ENCODE measurements around the gene HOXC12.

The HOXC12 gene

GRCh38 chr12:53990311-53991076, 35.8 kb downstream of the HOXC12 start (continued):
- TF ChIP-seq ZIC2 (tag by site-specific recombination; IDR thresholded peaks at IDR 0.05) (no peak), ZNF692 (tag by site-specific recombination; IDR thresholded peaks at IDR 0.05) (no peak), EGR2 (tag by site-specific recombination; IDR thresholded peaks at IDR 0.05; ENCODE audit: low read depth) (no peak), ZNF792 (tag by site-specific recombination; IDR thresholded peaks at IDR 0.05) (no peak), ZNF548 (tag by site-specific recombination; IDR thresholded peaks at IDR 0.05) (no peak), ZNF148 (tag by site-specific recombination; IDR thresholded peaks at IDR 0.05; ENCODE audit: borderline replicate concordance) (no peak), ZSCAN4 (tag by site-specific recombination; IDR thresholded peaks at IDR 0.05) (no peak), ZBTB7A (tag by site-specific recombination; IDR thresholded peaks at IDR 0.05; ENCODE audit: low read depth) (no peak), ZNF843 (tag by site-specific recombination; IDR thresholded peaks at IDR 0.05) (peak; percentile 53; the same call in 1 of the 2 replicates), ZNF560 (tag by site-specific recombination; IDR thresholded peaks at IDR 0.05; ENCODE audit: borderline replicate concordance) (no peak), ZNF624 (tag by site-specific recombination; IDR thresholded peaks at IDR 0.05) (no peak), ZNF660 (tag by site-specific recombination; IDR thresholded peaks at IDR 0.05) (no peak), ZNF155 (tag by site-specific recombination; IDR thresholded peaks at IDR 0.05) (no peak), ZNF423 (tag by site-specific recombination; IDR thresholded peaks at IDR 0.05) (no peak), ZNF138 (tag by site-specific recombination; IDR thresholded peaks at IDR 0.05; ENCODE audit: borderline replicate concordance) (no peak)
- TF ChIP-seq, protein P1, sequence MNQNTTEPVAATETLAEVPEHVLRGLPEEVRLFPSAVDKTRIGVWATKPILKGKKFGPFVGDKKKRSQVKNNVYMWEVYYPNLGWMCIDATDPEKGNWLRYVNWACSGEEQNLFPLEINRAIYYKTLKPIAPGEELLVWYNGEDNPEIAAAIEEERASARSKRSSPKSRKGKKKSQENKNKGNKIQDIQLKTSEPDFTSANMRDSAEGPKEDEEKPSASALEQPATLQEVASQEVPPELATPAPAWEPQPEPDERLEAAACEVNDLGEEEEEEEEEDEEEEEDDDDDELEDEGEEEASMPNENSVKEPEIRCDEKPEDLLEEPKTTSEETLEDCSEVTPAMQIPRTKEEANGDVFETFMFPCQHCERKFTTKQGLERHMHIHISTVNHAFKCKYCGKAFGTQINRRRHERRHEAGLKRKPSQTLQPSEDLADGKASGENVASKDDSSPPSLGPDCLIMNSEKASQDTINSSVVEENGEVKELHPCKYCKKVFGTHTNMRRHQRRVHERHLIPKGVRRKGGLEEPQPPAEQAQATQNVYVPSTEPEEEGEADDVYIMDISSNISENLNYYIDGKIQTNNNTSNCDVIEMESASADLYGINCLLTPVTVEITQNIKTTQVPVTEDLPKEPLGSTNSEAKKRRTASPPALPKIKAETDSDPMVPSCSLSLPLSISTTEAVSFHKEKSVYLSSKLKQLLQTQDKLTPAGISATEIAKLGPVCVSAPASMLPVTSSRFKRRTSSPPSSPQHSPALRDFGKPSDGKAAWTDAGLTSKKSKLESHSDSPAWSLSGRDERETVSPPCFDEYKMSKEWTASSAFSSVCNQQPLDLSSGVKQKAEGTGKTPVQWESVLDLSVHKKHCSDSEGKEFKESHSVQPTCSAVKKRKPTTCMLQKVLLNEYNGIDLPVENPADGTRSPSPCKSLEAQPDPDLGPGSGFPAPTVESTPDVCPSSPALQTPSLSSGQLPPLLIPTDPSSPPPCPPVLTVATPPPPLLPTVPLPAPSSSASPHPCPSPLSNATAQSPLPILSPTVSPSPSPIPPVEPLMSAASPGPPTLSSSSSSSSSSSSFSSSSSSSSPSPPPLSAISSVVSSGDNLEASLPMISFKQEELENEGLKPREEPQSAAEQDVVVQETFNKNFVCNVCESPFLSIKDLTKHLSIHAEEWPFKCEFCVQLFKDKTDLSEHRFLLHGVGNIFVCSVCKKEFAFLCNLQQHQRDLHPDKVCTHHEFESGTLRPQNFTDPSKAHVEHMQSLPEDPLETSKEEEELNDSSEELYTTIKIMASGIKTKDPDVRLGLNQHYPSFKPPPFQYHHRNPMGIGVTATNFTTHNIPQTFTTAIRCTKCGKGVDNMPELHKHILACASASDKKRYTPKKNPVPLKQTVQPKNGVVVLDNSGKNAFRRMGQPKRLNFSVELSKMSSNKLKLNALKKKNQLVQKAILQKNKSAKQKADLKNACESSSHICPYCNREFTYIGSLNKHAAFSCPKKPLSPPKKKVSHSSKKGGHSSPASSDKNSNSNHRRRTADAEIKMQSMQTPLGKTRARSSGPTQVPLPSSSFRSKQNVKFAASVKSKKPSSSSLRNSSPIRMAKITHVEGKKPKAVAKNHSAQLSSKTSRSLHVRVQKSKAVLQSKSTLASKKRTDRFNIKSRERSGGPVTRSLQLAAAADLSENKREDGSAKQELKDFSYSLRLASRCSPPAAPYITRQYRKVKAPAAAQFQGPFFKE (tag by site-specific recombination; IDR thresholded peaks at IDR 0.05; ENCODE audit: borderline replicate concordance), result no peak
- TF ChIP-seq, protein P2, sequence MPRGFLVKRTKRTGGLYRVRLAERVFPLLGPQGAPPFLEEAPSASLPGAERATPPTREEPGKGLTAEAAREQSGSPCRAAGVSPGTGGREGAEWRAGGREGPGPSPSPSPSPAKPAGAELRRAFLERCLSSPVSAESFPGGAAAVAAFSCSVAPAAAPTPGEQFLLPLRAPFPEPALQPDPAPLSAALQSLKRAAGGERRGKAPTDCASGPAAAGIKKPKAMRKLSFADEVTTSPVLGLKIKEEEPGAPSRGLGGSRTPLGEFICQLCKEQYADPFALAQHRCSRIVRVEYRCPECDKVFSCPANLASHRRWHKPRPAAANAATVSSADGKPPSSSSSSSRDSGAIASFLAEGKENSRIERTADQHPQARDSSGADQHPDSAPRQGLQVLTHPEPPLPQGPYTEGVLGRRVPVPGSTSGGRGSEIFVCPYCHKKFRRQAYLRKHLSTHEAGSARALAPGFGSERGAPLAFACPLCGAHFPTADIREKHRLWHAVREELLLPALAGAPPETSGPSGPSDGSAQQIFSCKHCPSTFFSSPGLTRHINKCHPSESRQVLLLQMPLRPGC (tag by site-specific recombination; IDR thresholded peaks at IDR 0.05), result no peak
- TF ChIP-seq, protein P3, sequence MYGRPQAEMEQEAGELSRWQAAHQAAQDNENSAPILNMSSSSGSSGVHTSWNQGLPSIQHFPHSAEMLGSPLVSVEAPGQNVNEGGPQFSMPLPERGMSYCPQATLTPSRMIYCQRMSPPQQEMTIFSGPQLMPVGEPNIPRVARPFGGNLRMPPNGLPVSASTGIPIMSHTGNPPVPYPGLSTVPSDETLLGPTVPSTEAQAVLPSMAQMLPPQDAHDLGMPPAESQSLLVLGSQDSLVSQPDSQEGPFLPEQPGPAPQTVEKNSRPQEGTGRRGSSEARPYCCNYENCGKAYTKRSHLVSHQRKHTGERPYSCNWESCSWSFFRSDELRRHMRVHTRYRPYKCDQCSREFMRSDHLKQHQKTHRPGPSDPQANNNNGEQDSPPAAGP (tag by site-specific recombination; IDR thresholded peaks at IDR 0.05), result no peak
- TF ChIP-seq, protein P4, sequence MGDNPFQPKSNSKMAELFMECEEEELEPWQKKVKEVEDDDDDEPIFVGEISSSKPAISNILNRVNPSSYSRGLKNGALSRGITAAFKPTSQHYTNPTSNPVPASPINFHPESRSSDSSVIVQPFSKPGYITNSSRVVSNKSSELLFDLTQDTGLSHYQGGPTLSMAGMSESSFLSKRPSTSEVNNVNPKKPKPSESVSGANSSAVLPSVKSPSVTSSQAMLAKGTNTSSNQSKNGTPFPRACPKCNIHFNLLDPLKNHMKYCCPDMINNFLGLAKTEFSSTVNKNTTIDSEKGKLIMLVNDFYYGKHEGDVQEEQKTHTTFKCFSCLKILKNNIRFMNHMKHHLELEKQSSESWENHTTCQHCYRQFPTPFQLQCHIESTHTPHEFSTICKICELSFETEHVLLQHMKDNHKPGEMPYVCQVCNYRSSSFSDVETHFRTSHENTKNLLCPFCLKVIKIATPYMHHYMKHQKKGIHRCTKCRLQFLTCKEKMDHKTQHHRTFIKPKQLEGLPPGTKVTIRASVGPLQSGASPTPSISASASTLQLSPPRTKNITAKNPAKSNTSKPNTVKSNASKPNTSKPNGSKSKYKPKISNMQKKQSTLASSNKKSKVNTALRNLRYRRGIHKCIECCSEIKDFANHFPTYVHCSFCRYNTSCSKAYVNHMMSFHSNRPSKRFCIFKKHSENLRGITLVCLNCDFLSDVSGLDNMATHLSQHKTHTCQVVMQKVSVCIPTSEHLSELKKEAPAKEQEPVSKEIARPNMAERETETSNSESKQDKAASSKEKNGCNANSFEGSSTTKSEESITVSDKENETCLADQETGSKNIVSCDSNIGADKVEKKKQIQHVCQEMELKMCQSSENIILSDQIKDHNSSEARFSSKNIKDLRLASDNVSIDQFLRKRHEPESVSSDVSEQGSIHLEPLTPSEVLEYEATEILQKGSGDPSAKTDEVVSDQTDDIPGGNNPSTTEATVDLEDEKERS (tag by site-specific recombination; IDR thresholded peaks at IDR 0.05), result no peak
- TF ChIP-seq, protein P5, sequence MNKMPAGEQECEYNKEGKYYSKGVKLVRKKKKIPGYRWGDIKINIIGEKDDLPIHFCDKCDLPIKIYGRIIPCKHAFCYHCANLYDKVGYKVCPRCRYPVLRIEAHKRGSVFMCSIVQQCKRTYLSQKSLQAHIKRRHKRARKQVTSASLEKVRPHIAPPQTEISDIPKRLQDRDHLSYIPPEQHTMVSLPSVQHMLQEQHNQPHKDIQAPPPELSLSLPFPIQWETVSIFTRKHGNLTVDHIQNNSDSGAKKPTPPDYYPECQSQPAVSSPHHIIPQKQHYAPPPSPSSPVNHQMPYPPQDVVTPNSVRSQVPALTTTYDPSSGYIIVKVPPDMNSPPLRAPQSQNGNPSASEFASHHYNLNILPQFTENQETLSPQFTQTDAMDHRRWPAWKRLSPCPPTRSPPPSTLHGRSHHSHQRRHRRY (tag by site-specific recombination; IDR thresholded peaks at IDR 0.05), result no peak

All from HEK293 (cell line).